ENCODE results near the gene SLC27A6. TPM values are rescaled to one million over a fixed set of nuclear protein-coding genes. Genes with fewer than 3 reads are reported as not detected.

SLC27A6 gene
- polyA plus RNA-seq, 1 of the 3 experiments (the other 2 are of a cell fraction), result 0.12 TPM

DNA sequence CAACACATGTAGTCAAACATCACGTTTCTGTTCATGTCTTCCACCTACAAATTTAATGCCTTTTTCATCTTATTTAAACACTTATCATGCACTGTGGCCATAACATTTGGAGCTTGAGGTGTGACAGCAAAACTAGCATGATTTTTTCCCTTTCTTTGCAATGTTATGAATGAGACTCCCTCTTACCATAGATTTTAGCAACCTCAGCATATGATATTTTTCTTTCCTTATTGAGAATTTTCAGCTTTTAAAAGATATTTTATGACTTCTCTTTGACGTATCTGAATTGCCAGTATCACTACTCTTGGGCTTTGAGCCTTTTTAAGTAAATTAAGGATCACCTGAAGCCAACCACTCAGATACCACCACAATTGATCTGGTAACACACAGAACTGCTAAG lies 96.6 kb downstream of the SLC27A6 start:
- TF ChIP-seq YY1 (IDR thresholded peaks at IDR 0.05; ENCODE audit: low read depth), result no peak
- TF ChIP-seq FOSL2 (IDR thresholded peaks at IDR 0.05; ENCODE audit: borderline replicate concordance, low read depth), result no peak
- no peak for TF ChIP-seq RXRA (IDR thresholded peaks at IDR 0.05; ENCODE audit: borderline replicate concordance, low read depth)
- no peak for TF ChIP-seq ELF1 (IDR thresholded peaks at IDR 0.05)
- TF ChIP-seq, protein P1, sequence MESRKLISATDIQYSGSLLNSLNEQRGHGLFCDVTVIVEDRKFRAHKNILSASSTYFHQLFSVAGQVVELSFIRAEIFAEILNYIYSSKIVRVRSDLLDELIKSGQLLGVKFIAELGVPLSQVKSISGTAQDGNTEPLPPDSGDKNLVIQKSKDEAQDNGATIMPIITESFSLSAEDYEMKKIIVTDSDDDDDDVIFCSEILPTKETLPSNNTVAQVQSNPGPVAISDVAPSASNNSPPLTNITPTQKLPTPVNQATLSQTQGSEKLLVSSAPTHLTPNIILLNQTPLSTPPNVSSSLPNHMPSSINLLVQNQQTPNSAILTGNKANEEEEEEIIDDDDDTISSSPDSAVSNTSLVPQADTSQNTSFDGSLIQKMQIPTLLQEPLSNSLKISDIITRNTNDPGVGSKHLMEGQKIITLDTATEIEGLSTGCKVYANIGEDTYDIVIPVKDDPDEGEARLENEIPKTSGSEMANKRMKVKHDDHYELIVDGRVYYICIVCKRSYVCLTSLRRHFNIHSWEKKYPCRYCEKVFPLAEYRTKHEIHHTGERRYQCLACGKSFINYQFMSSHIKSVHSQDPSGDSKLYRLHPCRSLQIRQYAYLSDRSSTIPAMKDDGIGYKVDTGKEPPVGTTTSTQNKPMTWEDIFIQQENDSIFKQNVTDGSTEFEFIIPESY (IDR thresholded peaks at IDR 0.05; ENCODE audit: borderline replicate concordance, low read depth), result no peak
- TF ChIP-seq NFIC (IDR thresholded peaks at IDR 0.05; ENCODE audit: borderline replicate concordance), result no peak
- WGBS (ENCODE audit: low lambda C conversion rate), result 57% methylated on average over 2 of the region's 2 CpGs
- Histone ChIP-seq H3K4me3 (ENCODE audit: low read depth in 2 of 2, low read length in 1 of 2) (no peak overlapping the region), H3K9me2 (no peaks in the 10 kb centered on the region), H3K9me3 (no peaks in the 10 kb centered on the region), H3K79me2 (ENCODE audit: insufficient read depth) (no peaks in the 10 kb centered on the region), H3K9ac (no peak overlapping the region), H3K36me3 (replicated peaks in 1 of 2; ENCODE audit: control insufficient read depth in 1 of 2, insufficient read depth in 2 of 2, low read length in 1 of 2) (no peaks in the 10 kb centered on the region), H3K4me2 (no peak overlapping the region), H3K4me1 (ENCODE audit: control insufficient read depth in 1 of 2, insufficient read depth in 2 of 2, low read depth in 1 of 2, low read length in 1 of 2) (peaks cover 0 to 24% of the 10 kb centered on the region in 2 experiments; a peak in 2 of 4 replicates), H3K27me3 (ENCODE audit: insufficient read depth) (no peaks in the 10 kb centered on the region), H3K27ac (ENCODE audit: low read depth in 2 of 2, low read length in 1 of 2) (no peak overlapping the region; a peak in 1 of 4 replicates), H3F3A (replicated peaks; ENCODE audit: insufficient read depth) (no peaks in the 10 kb centered on the region), H4K20me1 (ENCODE audit: insufficient read depth) (no peaks in the 10 kb centered on the region), H2AFZ (ENCODE audit: low read depth) (no peak overlapping the region)
- ChIA-PET POLR2A (no interaction called here), CTCF (interaction anchor here (0.7 kb wide), 3 partner anchors 15 to 161 kb away, joined by 3 read pairs; no protein-coding TSS in a partner anchor)
- DNase-seq, result no peak

DNA sequence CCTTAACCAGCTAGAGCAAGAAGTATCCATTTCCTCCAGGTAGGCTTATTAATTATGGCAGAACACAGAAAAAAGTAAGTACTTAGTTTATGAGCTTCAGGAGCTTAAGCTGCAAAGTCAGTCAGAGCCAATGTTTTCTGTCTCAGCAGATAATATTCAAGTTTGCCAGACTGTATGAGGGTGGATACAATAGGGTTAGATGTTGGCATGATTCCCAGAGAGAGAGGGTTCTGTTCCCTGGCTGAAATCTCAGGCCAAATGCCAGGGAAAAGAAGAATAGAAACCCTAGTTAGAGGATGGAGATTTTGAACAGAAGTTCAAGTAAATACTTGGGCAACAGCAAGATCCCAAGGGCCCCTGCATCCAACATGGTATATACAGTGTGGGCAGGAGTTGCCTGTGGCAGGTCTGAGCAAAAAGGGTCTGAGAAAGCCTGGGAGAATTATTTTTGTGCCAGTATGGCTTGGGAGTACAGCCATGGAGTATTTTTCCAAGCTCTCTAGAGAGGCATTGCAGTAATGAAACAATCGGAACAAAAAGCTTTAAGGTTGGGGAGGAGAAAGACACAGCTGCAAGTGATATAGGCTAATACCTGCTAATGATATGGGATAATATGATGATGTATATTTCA lies 98.3 kb downstream of the SLC27A6 start:
- Histone ChIP-seq H3K36me3 (replicated peaks in 1 of 2; ENCODE audit: control insufficient read depth in 1 of 2, insufficient read depth in 2 of 2, low read length in 1 of 2) (no peaks in the 10 kb centered on the region), H3K4me3 (ENCODE audit: low read depth in 2 of 2, low read length in 1 of 2) (no peak overlapping the region), H2AFZ (ENCODE audit: low read depth) (no peak overlapping the region), H3F3A (replicated peaks; ENCODE audit: insufficient read depth) (no peaks in the 10 kb centered on the region), H3K9ac (no peak overlapping the region), H3K9me3 (no peaks in the 10 kb centered on the region), H3K27me3 (ENCODE audit: insufficient read depth) (no peaks in the 10 kb centered on the region), H3K9me2 (no peaks in the 10 kb centered on the region), H3K4me1 (ENCODE audit: control insufficient read depth in 1 of 2, insufficient read depth in 2 of 2, low read depth in 1 of 2, low read length in 1 of 2) (peaks cover 0 to 24% of the 10 kb centered on the region in 2 experiments; a peak in 2 of 4 replicates), H3K27ac (ENCODE audit: low read depth in 2 of 2, low read length in 1 of 2) (peak overlapping the region; percentile 36 to 97; a peak in 3 of 4 replicates), H3K4me2 (peak overlapping the region; percentile 1; the same call in 1 of the 2 replicates), H4K20me1 (ENCODE audit: insufficient read depth) (no peaks in the 10 kb centered on the region), H3K79me2 (ENCODE audit: insufficient read depth) (no peaks in the 10 kb centered on the region)
- CTCF ChIA-PET, result interaction anchor here (0.7 to 1.2 kb wide), 5 partner anchors 9 to 157 kb away, joined by 3 to 6 read pairs (median 3); partner anchors contain the start of gene ISOC1
- peak; percentile 54 for DNase-seq
- 20% methylated on average over 1 of the region's 1 CpG for WGBS (ENCODE audit: low lambda C conversion rate)
- POLR2A ChIA-PET, result interaction anchor here (1.1 kb wide), 1 partner anchor 31 kb away, joined by 3 read pairs; the partner anchor contains the start of gene ISOC1
- TF ChIP-seq YY1 (IDR thresholded peaks at IDR 0.05; ENCODE audit: low read depth), result no peak
- TF ChIP-seq RCOR1 (IDR thresholded peaks at IDR 0.05; ENCODE audit: low read length), result peak; percentile 39; the same call in 1 of the 2 replicates
- peak; percentile 46; the same call in 1 of the 2 replicates for TF ChIP-seq MXI1 (IDR thresholded peaks at IDR 0.05; ENCODE audit: low read depth, low read length)
- TF ChIP-seq TAF1 (IDR thresholded peaks at IDR 0.05; ENCODE audit: borderline replicate concordance, low read depth, low read length), result no peak
- TF ChIP-seq, protein P1 (IDR thresholded peaks at IDR 0.05; ENCODE audit: borderline replicate concordance, low read depth), result no peak
- TF ChIP-seq TCF12 (IDR thresholded peaks at IDR 0.05), result peak; percentile 60
- 0 out of 2 replicates have a peak, but pooled peaks have one; percentile 13 for TF ChIP-seq JUND (IDR thresholded peaks at IDR 0.05)
- peak; percentile 55; the same call in 1 of the 2 replicates for TF ChIP-seq RFX5 (IDR thresholded peaks at IDR 0.05; ENCODE audit: low read length)
- TF ChIP-seq ELF1 (IDR thresholded peaks at IDR 0.05), result no peak
- peak; percentile 28 for TF ChIP-seq CHD2 (IDR thresholded peaks at IDR 0.05; ENCODE audit: low read length, partially characterized antibody)
- no peak for TF ChIP-seq MEF2A (IDR thresholded peaks at IDR 0.05; ENCODE audit: borderline replicate concordance, low read depth)
- TF ChIP-seq EP300 (IDR thresholded peaks at IDR 0.05; ENCODE audit: borderline replicate concordance in 1 of 2, low read depth in 1 of 2, low read length in 1 of 2), result peak in 1 of 2 experiments; percentile 68; a peak in 2 of 4 replicates
- peak; percentile 34 for TF ChIP-seq RAD21 (IDR thresholded peaks at IDR 0.05; ENCODE audit: low read length)
- TF ChIP-seq GATA2 (CRISPR knock-in tag; IDR thresholded peaks at IDR 0.05), result peak; percentile 44
- TF ChIP-seq NFIC (IDR thresholded peaks at IDR 0.05; ENCODE audit: borderline replicate concordance), result peak; percentile 81
- no peak for TF ChIP-seq REST (IDR thresholded peaks at IDR 0.05; ENCODE audit: low read depth, low read length)

Data from SK-N-SH (cell line).